BLaER1 (cell line): ENCODE measurements around the gene MUC21.
"Not testable (repeated sequence)": the region's sequence is repeated elsewhere in the genome, so short reads cannot be mapped to it uniquely, and the experiment has no call there.

Experiments used
- H3K27ac ChIP-seq: shearing (Covaris generic); formaldehyde crosslinking; 2 replicates; pipeline ENCODE4 v1.8.1; 2022
- H3K27me3 ChIP-seq: shearing (Covaris generic); formaldehyde crosslinking; 2 replicates; pipeline ENCODE4 v1.8.1; 2022
- H3K36me3 ChIP-seq: shearing (Covaris generic); formaldehyde crosslinking; 2 replicates; pipeline ENCODE4 v1.8.1; 2022
- H3K4me1 ChIP-seq: shearing (Covaris generic); formaldehyde crosslinking; 2 replicates; pipeline ENCODE4 v1.8.1; 2022
- H3K4me2 ChIP-seq: shearing (Covaris generic); formaldehyde crosslinking; 2 replicates; pipeline ENCODE4 v1.8.1; 2022
- H3K4me3 ChIP-seq: shearing (Covaris generic); formaldehyde crosslinking; 2 replicates; pipeline ENCODE4 v1.8.1; 2022
- H3K9ac ChIP-seq: shearing (Covaris generic); formaldehyde crosslinking; 2 replicates; pipeline ENCODE4 v1.8.1; 2022
- H3K9me3 ChIP-seq: shearing (Covaris generic); formaldehyde crosslinking; 2 replicates; pipeline ENCODE4 v1.8.1; 2022
- H4K20me1 ChIP-seq: shearing (Covaris generic); formaldehyde crosslinking; 2 replicates; pipeline ENCODE4 v1.8.1; 2022
- Cebpa-rat ChIP-seq: shearing (Covaris generic); IDR thresholded peaks from 2 replicates; pipeline ENCODE4 v1.8.1; 2022

Gene MUC21

GRCh38 chr6:31005249-31006020, 21.9 kb downstream of the MUC21 start:
- H3K4me3 ChIP-seq, result no peak overlapping the region
- H3K27me3 ChIP-seq, result no peaks in the 10 kb centered on the region
- no peak overlapping the region for H3K4me2 ChIP-seq
- no peaks in the 10 kb centered on the region for H3K9me3 ChIP-seq
- TF ChIP-seq Cebpa-rat, result no peak
- H3K4me1 ChIP-seq, result peaks cover 14% of the 10 kb centered on the region
- no peaks in the 10 kb centered on the region for H3K36me3 ChIP-seq
- H3K9ac ChIP-seq, result no peak overlapping the region
- H3K27ac ChIP-seq, result no peak overlapping the region
- no peaks in the 10 kb centered on the region for H4K20me1 ChIP-seq

GRCh38 chr6:31007694-31008093, 24.2 kb downstream of the MUC21 start:
- no peak overlapping the region for H3K4me2 ChIP-seq
- H3K27ac ChIP-seq, result no peak overlapping the region
- no peaks in the 10 kb centered on the region for H3K36me3 ChIP-seq
- peaks cover 14% of the 10 kb centered on the region for H3K4me1 ChIP-seq
- no peaks in the 10 kb centered on the region for H3K9me3 ChIP-seq
- H4K20me1 ChIP-seq, result no peaks in the 10 kb centered on the region
- H3K9ac ChIP-seq, result no peak overlapping the region
- TF ChIP-seq Cebpa-rat, result no peak
- H3K27me3 ChIP-seq, result no peaks in the 10 kb centered on the region
- no peak overlapping the region for H3K4me3 ChIP-seq

- Histone ChIP-seq H3K4me3 (no peak overlapping the region), H3K36me3 (no peaks in the 10 kb centered on the region), H3K4me1 (peaks cover 14% of the 10 kb centered on the region), H3K9me3 (no peaks in the 10 kb centered on the region), H3K27ac (no peak overlapping the region), H3K27me3 (no peaks in the 10 kb centered on the region), H4K20me1 (no peaks in the 10 kb centered on the region), H3K4me2 (no peak overlapping the region), H3K9ac (no peak overlapping the region)
- no peak for TF ChIP-seq Cebpa-rat
Observed at GRCh38 chr6:31008165-31008564, 24.6 kb downstream of the MUC21 start.

GRCh38 chr6:31009731-31010130, 26.2 kb downstream of the MUC21 start:
- H3K27me3 ChIP-seq, result no peaks in the 10 kb centered on the region

DNA sequence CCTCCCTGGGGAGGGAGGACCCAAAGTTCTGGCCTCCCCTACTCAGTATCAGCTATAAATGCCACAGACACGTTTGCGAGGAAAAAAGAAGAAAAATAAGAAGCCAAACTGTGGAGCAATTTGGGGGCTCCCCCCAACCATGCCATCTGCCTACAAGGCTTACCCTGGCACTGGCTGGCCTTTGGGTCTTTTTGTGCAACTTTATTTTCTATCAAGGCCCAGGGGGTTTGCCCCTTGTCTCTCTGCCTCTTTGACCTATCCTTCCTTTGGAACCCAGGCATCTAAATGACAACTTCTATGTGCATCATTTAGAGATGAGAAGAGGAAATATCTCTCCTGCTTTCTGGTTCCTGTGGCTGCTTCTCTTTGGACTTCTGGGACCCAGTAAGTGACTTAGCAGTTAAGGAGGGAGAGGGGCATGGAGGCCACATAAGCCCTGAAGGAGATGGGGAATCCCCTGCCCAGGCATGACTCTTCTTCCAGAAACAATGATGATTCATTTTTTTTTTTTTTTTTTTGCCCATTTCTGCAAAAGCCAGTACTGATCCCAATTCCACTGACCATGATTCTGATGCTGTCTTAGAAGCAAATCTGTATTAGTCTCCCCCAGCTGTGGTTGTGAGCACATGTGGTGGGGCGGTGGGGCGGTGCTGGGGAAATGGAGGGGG, 27.0 kb downstream of the MUC21 start, which contains the start of gene MUC22:
Gene MUC22 (plus strand): TSS at position 82 of the 668 bp plus-strand sequence. CDS start 233 bp downstream, at position 315.
- Histone ChIP-seq H3K36me3 (no peaks in the 10 kb centered on the region), H3K9me3 (peaks cover 13% of the 10 kb centered on the region), H3K27ac (no peak within 1 kb of the TSS), H3K4me3 (no peak within 1 kb of the TSS), H3K4me2 (no peak within 1 kb of the TSS), H4K20me1 (no peaks in the 10 kb centered on the region), H3K27me3 (no peaks in the 10 kb centered on the region), H3K4me1 (no peaks in the 10 kb centered on the region), H3K9ac (no peak within 1 kb of the TSS)
- no peak for TF ChIP-seq Cebpa-rat

More at GRCh38 chr6:31009731-31010130, 26.2 kb downstream of the MUC21 start:
- no peak overlapping the region for H3K4me2 ChIP-seq
- no peaks in the 10 kb centered on the region for H3K36me3 ChIP-seq
- peaks cover 5% of the 10 kb centered on the region for H3K4me1 ChIP-seq
- no peak overlapping the region for H3K4me3 ChIP-seq
- no peak overlapping the region for H3K9ac ChIP-seq
- H4K20me1 ChIP-seq, result no peaks in the 10 kb centered on the region
- no peak overlapping the region for H3K27ac ChIP-seq
- TF ChIP-seq Cebpa-rat, result no peak
- peaks cover 5% of the 10 kb centered on the region for H3K9me3 ChIP-seq

- Histone ChIP-seq H3K9ac (no peak overlapping the region), H4K20me1 (no peaks in the 10 kb centered on the region), H3K9me3 (peaks cover 19% of the 10 kb centered on the region), H3K4me1 (no peaks in the 10 kb centered on the region), H3K4me2 (no peak overlapping the region), H3K27me3 (no peaks in the 10 kb centered on the region), H3K36me3 (no peaks in the 10 kb centered on the region), H3K4me3 (no peak overlapping the region), H3K27ac (no peak overlapping the region)
- no peak for TF ChIP-seq Cebpa-rat
Observed at GRCh38 chr6:31011153-31011552, 27.6 kb downstream of the MUC21 start.

DNA sequence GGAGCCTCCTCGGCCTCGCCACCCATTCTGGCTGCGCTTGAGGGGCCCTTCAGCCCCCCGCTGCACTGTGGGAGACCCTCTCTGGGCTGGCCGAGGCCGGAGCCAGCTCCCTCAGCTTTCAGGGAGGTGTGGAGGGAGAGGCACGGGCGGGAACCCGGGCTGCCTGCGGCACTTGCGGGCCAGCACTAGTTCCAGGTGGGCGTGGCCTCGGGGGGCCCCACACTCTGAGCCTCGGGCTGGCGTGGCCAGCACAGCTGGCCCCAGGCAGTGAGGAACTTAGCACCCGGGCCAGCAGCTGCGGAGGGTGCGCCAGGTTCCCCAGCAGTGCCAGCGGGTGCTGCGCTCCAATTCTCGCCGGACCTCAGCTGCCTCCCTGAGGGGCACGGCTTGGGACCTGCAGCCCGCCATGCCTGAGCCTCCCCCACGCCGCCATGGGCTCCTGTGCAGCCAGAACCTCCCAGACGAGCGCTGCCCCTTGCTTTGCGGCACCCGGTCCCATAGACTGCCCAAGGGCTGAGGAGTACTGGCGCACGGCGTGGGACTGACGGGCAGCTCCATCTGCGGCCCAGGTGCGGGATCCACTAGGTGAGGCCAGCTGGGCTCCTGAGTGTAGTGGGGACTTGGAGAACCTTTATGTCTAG, 33.3 kb downstream of the MUC21 start:
- Histone ChIP-seq H3K36me3 (no peaks in the 10 kb centered on the region), H3K4me2 (no peak overlapping the region), H3K9me3 (peaks cover 27% of the 10 kb centered on the region), H3K4me1 (no peaks in the 10 kb centered on the region), H3K27me3 (no peaks in the 10 kb centered on the region), H4K20me1 (no peaks in the 10 kb centered on the region), H3K4me3 (no peak overlapping the region), H3K27ac (no peak overlapping the region), H3K9ac (no peak overlapping the region)
- TF ChIP-seq Cebpa-rat, result no peak

GRCh38 chr6:31017436-31017835, 33.9 kb downstream of the MUC21 start:
- H3K27me3 ChIP-seq, H3K27ac ChIP-seq, H3K4me3 ChIP-seq, H3K36me3 ChIP-seq, H3K4me1 ChIP-seq, H3K9ac ChIP-seq, H3K4me2 ChIP-seq, H4K20me1 ChIP-seq: not testable (repeated sequence)
- peaks cover 27% of the 10 kb centered on the region for H3K9me3 ChIP-seq

- H3K4me2 ChIP-seq, result no peak overlapping the region
- no peak for TF ChIP-seq Cebpa-rat
- no peaks in the 10 kb centered on the region for H3K36me3 ChIP-seq
- no peak overlapping the region for H3K4me3 ChIP-seq
- H3K9me3 ChIP-seq, result peaks cover 23% of the 10 kb centered on the region
- H3K4me1 ChIP-seq, result no peaks in the 10 kb centered on the region
- no peaks in the 10 kb centered on the region for H3K27me3 ChIP-seq
- H3K9ac ChIP-seq, result no peak overlapping the region
- no peaks in the 10 kb centered on the region for H4K20me1 ChIP-seq
- no peak overlapping the region for H3K27ac ChIP-seq
Observed at GRCh38 chr6:31020057-31020456, 36.5 kb downstream of the MUC21 start.

DNA sequence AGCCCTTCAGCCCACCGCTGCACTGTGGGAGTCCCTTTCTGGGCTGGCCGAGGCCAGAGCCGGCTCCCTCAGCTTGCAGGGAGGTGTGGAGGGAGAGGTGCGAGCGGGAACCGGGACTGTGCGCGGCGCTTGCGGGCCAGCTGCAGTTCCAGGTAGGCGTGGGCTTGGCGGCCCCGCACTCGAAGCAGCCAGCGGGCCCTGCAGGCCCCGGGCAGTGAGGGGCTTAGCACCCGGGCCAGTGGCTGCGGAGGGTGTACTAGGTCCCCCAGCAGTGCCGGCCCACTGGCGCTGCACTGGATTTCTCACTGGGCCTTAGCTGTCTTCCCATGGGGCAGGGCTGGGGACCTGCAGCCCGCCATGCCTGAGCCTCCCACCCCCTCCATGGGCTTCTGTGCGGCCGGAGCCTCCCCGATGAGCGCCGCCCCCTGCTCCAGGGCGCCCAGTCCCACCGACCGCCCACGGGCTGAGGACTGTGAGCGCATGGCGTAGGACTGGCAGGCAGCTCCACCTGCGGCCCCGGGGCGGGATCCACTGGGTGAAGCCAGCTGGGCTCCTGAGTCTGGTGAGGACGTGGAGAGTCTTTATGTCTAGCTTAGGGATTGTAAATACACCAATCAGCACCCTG, 37.2 kb downstream of the MUC21 start:
- not testable (repeated sequence) for H3K9ac ChIP-seq, H3K4me2 ChIP-seq, H3K4me1 ChIP-seq, H3K27ac ChIP-seq, H3K27me3 ChIP-seq, H3K4me3 ChIP-seq, H4K20me1 ChIP-seq, H3K36me3 ChIP-seq
- peaks cover 16% of the 10 kb centered on the region for H3K9me3 ChIP-seq

- not testable (repeated sequence) for H3K27ac ChIP-seq, H3K4me2 ChIP-seq, H3K27me3 ChIP-seq, H4K20me1 ChIP-seq, H3K4me1 ChIP-seq, H3K9me3 ChIP-seq, H3K36me3 ChIP-seq, H3K9ac ChIP-seq, H3K4me3 ChIP-seq
Observed at GRCh38 chr6:31021705-31022531, 38.4 kb downstream of the MUC21 start.
